GM18870 (cell line): Measurements from ENCODE around the gene CFAP46.
"Not testable (repeated sequence)": the region's sequence is repeated elsewhere in the genome, so short reads cannot be mapped to it uniquely, and the experiment has no call there.

Experiments
- ATAC-seq: cut with Tn5 transposase; IDR thresholded peaks from one replicate; pipeline ENCODE4 v1.9.1; 2021; ENCODE audit warnings: moderate library complexity; ENCODE audit not compliant: unreplicated experiment

The CFAP46 gene

GRCh38 chr10:132846631-132847415 lies 95.5 kb downstream of the CFAP46 start:
- no peak for ATAC-seq

GRCh38 chr10:132845780-132846595 lies 96.4 kb downstream of the CFAP46 start:
- no peak for ATAC-seq

- ATAC-seq = no peak
Observed at GRCh38 chr10:132845041-132845551, 97.3 kb downstream of the CFAP46 start.

GRCh38 chr10:132844069-132844809 lies 98.1 kb downstream of the CFAP46 start:
- no peak for ATAC-seq

GRCh38 chr10:132843276-132843675 lies 99.1 kb downstream of the CFAP46 start:
- ATAC-seq = not testable (repeated sequence)

GRCh38 chr10:132842397-132842796 lies 100.0 kb downstream of the CFAP46 start:
- ATAC-seq = no peak

GRCh38 chr10:132841615-132841975 lies 100.8 kb downstream of the CFAP46 start:
- no peak for ATAC-seq

GRCh38 chr10:132840698-132841614 lies 101.4 kb downstream of the CFAP46 start:
- no peak for ATAC-seq

GRCh38 chr10:132839061-132839460 lies 103.3 kb downstream of the CFAP46 start:
- ATAC-seq = no peak

GRCh38 chr10:132838346-132838970 lies 103.9 kb downstream of the CFAP46 start:
- ATAC-seq = no peak

GRCh38 chr10:132837905-132838304 lies 104.5 kb downstream of the CFAP46 start:
- no peak for ATAC-seq

- ATAC-seq = no peak
Observed at GRCh38 chr10:132836832-132837540, 105.4 kb downstream of the CFAP46 start.

GRCh38 chr10:132836248-132836831 lies 106.0 kb downstream of the CFAP46 start:
- no peak for ATAC-seq

- no peak for ATAC-seq
Observed at GRCh38 chr10:132835848-132836233, 106.5 kb downstream of the CFAP46 start.

- no peak for ATAC-seq
Observed at GRCh38 chr10:132834891-132835847, 107.2 kb downstream of the CFAP46 start.

GRCh38 chr10:132834311-132834761 lies 108.0 kb downstream of the CFAP46 start:
- no peak for ATAC-seq

- ATAC-seq = no peak
Observed at GRCh38 chr10:132833421-132834111, 108.8 kb downstream of the CFAP46 start.
